Progenitor cell of endocrine pancreas (in vitro differentiated cells): Measurements from ENCODE around the gene STEAP3. TPM values are rescaled to one million over a fixed set of nuclear protein-coding genes. Genes with fewer than 3 reads are reported as not detected.

Source experiments
- DNase-seq: peaks from one replicate; pipeline ENCODE4 v3.0.0; 2021; ENCODE audit warnings: low spot score; ENCODE audit not compliant: unreplicated experiment
- H3K27ac Mint-ChIP-seq: 2 replicates; pipeline ENCODE4 v1.8.0; 2021; ENCODE audit warnings: mild to moderate bottlenecking, moderate library complexity, mixed read lengths
- H3K27me3 Mint-ChIP-seq: 2 replicates; pipeline ENCODE4 v1.8.0; 2021; ENCODE audit warnings: mixed read lengths
- H3K36me3 Mint-ChIP-seq: 2 replicates; pipeline ENCODE4 v1.8.0; 2022; ENCODE audit warnings: mixed read lengths; ENCODE audit not compliant: insufficient read depth
- H3K4me1 Mint-ChIP-seq: 2 replicates; pipeline ENCODE4 v1.8.0; 2021; ENCODE audit warnings: low read depth, mixed read lengths
- H3K4me3 Mint-ChIP-seq: 2 replicates; pipeline ENCODE4 v1.8.0; 2021; ENCODE audit warnings: low read depth, mild to moderate bottlenecking, moderate library complexity, mixed read lengths
- H3K9me3 Mint-ChIP-seq: 2 replicates; pipeline ENCODE4 v1.8.0; 2021; ENCODE audit warnings: low read depth, mixed read lengths
- CTCF ChIP-seq: fragments of 200-600 bp; sonication (generic); IDR thresholded peaks from one replicate; pipeline ENCODE4 v1.5.0; 2021; ENCODE audit warnings: antibody characterized with exemption, mild to moderate bottlenecking; ENCODE audit not compliant: unreplicated experiment
- total RNA-seq: library from RNA; stranded (reverse); gene quantifications from 2 replicates; pipeline ENCODE4 v1.2.1, GENCODE V29; 2021

The STEAP3 gene
- total RNA-seq, 1 donor from 2014 or later = 3.9 TPM

- H3K4me1 Mint-ChIP-seq = peaks cover 14% of the 10 kb centered on the region
- no peak overlapping the region for H3K4me3 Mint-ChIP-seq
- TF ChIP-seq CTCF = no peak
- DNase-seq = no peak
- H3K27ac Mint-ChIP-seq = no peak overlapping the region
- H3K27me3 Mint-ChIP-seq = peaks cover 8% of the 10 kb centered on the region
- H3K36me3 Mint-ChIP-seq = no peaks in the 10 kb centered on the region
- H3K9me3 Mint-ChIP-seq = no peaks in the 10 kb centered on the region
Measured at GRCh38 chr2:119293900-119294299, 70.3 kb downstream of the STEAP3 start.

- TF ChIP-seq CTCF = no peak
- Mint-ChIP-seq H3K9me3 (no peaks in the 10 kb centered on the region), H3K27ac (no peak overlapping the region), H3K36me3 (no peaks in the 10 kb centered on the region), H3K4me3 (no peak overlapping the region), H3K4me1 (peaks cover 14% of the 10 kb centered on the region), H3K27me3 (peaks cover 8% of the 10 kb centered on the region)
- DNase-seq = no peak
Measured at GRCh38 chr2:119294671-119295070, 71.0 kb downstream of the STEAP3 start.

DNA sequence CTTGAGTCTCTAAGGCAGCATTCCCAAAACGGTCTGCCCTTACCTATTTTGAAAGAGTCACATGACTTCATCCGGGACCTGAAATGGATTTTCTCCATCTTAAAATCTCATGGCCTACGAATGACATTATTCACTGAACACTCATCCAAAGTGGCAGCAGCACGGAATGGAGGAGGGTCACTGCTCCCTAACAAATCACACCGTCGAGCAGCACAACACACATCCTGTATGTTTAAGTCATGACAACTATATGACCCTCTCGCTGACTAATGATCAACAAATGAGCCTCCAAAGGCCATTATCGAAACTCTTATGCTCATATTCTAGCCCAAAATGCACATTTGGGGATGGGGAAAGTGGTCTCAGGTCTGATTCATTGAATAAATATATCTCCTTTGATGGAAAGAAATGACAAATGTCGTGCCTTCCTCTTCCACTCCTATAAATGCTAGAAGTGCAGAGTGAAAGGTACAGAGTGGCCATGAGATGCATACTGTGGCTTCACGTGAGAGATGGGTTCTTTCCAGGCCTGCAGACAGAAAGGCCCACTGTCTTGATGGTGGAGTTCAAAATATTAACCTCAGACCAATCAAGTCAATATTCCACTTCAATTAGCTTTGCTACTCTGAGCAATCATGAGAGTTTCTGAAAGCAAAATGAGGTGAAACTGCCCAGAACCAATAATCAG, 72.2 kb downstream of the STEAP3 start:
- no peak for DNase-seq
- no peak overlapping the region for H3K27ac Mint-ChIP-seq
- H3K36me3 Mint-ChIP-seq = no peaks in the 10 kb centered on the region
- H3K9me3 Mint-ChIP-seq = no peaks in the 10 kb centered on the region
- TF ChIP-seq CTCF = no peak
- peaks cover 8% of the 10 kb centered on the region for H3K27me3 Mint-ChIP-seq
- peaks cover 14% of the 10 kb centered on the region for H3K4me1 Mint-ChIP-seq
- H3K4me3 Mint-ChIP-seq = no peak overlapping the region

DNA sequence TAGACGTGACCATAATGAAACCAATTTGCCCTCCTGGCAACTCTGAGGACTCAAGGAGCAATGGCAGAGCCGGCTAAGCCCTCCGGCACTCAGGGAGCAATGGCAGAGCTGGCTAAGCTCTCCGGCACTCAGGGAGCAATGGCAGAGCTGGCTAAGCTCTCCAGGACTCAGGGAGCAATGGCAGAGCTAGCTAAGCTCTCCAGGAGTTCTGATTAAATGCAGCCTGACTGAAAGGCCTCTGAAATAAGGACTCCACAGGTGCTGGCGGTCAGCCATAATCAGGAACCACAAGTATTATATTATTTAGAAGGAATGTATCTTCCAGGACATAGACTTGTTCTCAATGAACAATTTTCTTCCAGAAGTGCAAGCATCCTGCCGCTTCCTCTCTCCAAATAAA, 77.8 kb downstream of the STEAP3 start:
- H3K4me1 Mint-ChIP-seq = no peaks in the 10 kb centered on the region
- no peaks in the 10 kb centered on the region for H3K9me3 Mint-ChIP-seq
- H3K27ac Mint-ChIP-seq = no peak overlapping the region
- no peak overlapping the region for H3K4me3 Mint-ChIP-seq
- no peak for TF ChIP-seq CTCF
- H3K36me3 Mint-ChIP-seq = no peaks in the 10 kb centered on the region
- DNase-seq = no peak
- H3K27me3 Mint-ChIP-seq = peaks cover 5% of the 10 kb centered on the region

GRCh38 chr2:119304847-119305246, 81.2 kb downstream of the STEAP3 start:
- Mint-ChIP-seq H3K4me1 (no peaks in the 10 kb centered on the region), H3K36me3 (no peaks in the 10 kb centered on the region), H3K9me3 (no peaks in the 10 kb centered on the region), H3K4me3 (no peak overlapping the region), H3K27ac (no peak overlapping the region), H3K27me3 (peaks cover 5% of the 10 kb centered on the region)
- TF ChIP-seq CTCF = no peak
- DNase-seq = no peak
